Upper lobe of right lung (tissue), 1 donor: ENCODE measurements around the gene ATP2B3. TPM values are rescaled to one million over a fixed set of nuclear protein-coding genes. Genes with fewer than 3 reads are reported as not detected.

Source experiments
- ATAC-seq: fragments of 200-7000 bp; cut with Tn5 transposase; one replicate; pipeline ENCODE4 v1.9.1; 2020; ENCODE audit warnings: mild to moderate bottlenecking, moderate library complexity
- DNase-seq: peaks from one replicate; pipeline ENCODE4 v3.0.0-alpha.2; 2020
- H3K27ac ChIP-seq: fragments of 200-600 bp; one replicate; pipeline ENCODE4 v1.8.0; 2022
- H3K27me3 ChIP-seq: fragments of 200-600 bp; one replicate; pipeline ENCODE4 v1.8.0; 2022; ENCODE audit warnings: mild to moderate bottlenecking
- H3K36me3 ChIP-seq: fragments of 200-600 bp; one replicate; pipeline ENCODE4 v1.8.0; 2022
- H3K4me1 ChIP-seq: fragments of 200-600 bp; one replicate; pipeline ENCODE4 v1.8.0; 2022
- H3K4me3 ChIP-seq: fragments of 200-600 bp; one replicate; pipeline ENCODE4 v1.8.0; 2022; ENCODE audit warnings: mild to moderate bottlenecking
- H3K9me3 ChIP-seq: fragments of 200-600 bp; one replicate; pipeline ENCODE4 v1.8.0; 2022
- intact Hi-C: fragments of 100-400 bp; cut with DNase I; formaldehyde crosslinking; loops from one replicate; pipeline ENCODE4 v1.11.0; 2022
- total RNA-seq: library from RNA; stranded (reverse); fragmentation: NEBNext Ultra II Directional; extraction: Animal tissue kit (Norgen Biotek cat#: 25700); gene quantifications from one replicate; pipeline ENCODE4 v1.2.1, GENCODE V29; 2021
- TF ChIP-seq, protein P1 (sequence below): fragments of 200-600 bp; IDR thresholded peaks from one replicate; pipeline ENCODE4 v1.8.0; 2022; ENCODE audit warnings: antibody characterized with exemption
- donor health status: DM: no; HTN: yes; CAD: no; lungs with severe emphysema.

Gene ATP2B3
- total RNA-seq, 1 donor from 2014 or later, result not detected

- ATAC-seq, result no peak
- no peak for DNase-seq
- Histone ChIP-seq H3K4me3 (no peak overlapping the region), H3K36me3 (no peaks in the 10 kb centered on the region), H3K4me1 (no peaks in the 10 kb centered on the region), H3K27me3 (no peaks in the 10 kb centered on the region), H3K27ac (no peak overlapping the region), H3K9me3 (no peaks in the 10 kb centered on the region)
- TF ChIP-seq, protein P1, sequence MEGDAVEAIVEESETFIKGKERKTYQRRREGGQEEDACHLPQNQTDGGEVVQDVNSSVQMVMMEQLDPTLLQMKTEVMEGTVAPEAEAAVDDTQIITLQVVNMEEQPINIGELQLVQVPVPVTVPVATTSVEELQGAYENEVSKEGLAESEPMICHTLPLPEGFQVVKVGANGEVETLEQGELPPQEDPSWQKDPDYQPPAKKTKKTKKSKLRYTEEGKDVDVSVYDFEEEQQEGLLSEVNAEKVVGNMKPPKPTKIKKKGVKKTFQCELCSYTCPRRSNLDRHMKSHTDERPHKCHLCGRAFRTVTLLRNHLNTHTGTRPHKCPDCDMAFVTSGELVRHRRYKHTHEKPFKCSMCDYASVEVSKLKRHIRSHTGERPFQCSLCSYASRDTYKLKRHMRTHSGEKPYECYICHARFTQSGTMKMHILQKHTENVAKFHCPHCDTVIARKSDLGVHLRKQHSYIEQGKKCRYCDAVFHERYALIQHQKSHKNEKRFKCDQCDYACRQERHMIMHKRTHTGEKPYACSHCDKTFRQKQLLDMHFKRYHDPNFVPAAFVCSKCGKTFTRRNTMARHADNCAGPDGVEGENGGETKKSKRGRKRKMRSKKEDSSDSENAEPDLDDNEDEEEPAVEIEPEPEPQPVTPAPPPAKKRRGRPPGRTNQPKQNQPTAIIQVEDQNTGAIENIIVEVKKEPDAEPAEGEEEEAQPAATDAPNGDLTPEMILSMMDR, result no peak
- intact Hi-C loops, result no loop called here
Observed at GRCh38 chrX:153527208-153527607, 9.8 kb downstream of the ATP2B3 start.

DNA sequence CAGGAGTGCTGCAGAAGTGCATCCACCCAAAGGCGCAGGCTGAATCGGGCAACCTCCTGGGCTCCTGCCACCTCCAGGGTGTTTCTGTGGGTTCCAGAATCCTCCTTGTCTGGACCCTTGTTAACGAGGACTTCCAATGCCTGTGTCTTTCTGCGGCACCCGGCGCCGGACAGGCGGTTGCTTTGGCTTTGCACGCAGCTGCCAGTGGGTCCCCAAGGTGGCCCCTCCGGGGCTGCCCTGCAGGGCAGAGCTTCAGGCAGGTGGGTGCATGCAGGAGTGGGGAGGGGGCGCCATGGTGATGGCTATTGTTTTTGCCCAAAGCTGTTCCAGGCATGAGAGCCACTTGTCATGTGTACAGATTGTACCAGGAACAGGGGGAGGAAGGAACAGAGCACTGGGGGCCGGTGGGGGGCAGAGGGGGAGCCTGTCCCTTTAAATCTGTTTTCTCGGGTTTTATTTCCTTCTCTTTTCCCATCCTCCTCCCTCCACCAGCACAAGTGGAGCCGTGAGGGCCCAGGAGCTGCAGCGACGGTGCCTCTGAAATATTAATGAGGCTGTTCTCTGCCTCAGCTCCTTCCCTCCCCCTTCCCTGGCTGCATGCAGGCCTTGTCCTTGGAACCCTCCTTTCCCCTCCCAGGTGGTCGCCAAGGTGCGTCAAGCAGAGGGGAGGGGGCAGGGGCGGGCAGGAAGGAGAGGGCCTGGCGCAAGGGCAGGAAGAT is 13.1 kb downstream of the ATP2B3 start:
- no peaks in the 10 kb centered on the region for H3K9me3 ChIP-seq
- no peaks in the 10 kb centered on the region for H3K36me3 ChIP-seq
- ATAC-seq, result no peak
- no peak for DNase-seq
- intact Hi-C loops, result no loop called here
- H3K4me3 ChIP-seq, result no peak overlapping the region
- no peak overlapping the region for H3K27ac ChIP-seq
- TF ChIP-seq, protein P1, result no peak
- H3K27me3 ChIP-seq, result no peaks in the 10 kb centered on the region
- H3K4me1 ChIP-seq, result no peaks in the 10 kb centered on the region

- DNase-seq (no peak), ATAC-seq (no peak)
- no peaks in the 10 kb centered on the region for H3K9me3 ChIP-seq
- TF ChIP-seq, protein P1, result no peak
- intact Hi-C loops, result no loop called here
- H3K4me3 ChIP-seq, result no peak overlapping the region
- H3K4me1 ChIP-seq, result no peaks in the 10 kb centered on the region
- H3K36me3 ChIP-seq, result no peaks in the 10 kb centered on the region
- H3K27me3 ChIP-seq, result no peaks in the 10 kb centered on the region
- H3K27ac ChIP-seq, result no peak overlapping the region
Observed at GRCh38 chrX:153533091-153533490, 15.6 kb downstream of the ATP2B3 start.

DNA sequence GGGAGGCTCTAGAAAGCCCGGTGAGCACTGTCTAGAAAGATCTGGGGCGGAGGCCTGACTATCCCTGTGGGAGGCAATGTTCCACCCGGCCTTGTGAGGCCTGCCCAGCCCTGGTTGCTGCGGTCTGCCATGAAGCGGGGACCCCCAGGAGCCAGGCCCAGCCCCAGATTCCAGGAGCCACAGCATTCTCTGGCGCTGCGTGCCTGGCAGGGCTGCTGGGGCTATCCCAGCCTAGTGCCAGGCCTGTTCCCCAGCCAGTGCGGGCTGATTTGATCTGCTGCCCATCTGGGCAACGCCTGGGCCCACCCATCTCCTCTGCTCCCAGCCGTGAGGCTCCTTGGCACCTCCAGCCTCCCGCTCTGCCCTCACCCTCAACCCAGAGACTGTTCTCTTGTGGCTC is 19.6 kb downstream of the ATP2B3 start:
- Histone ChIP-seq H3K4me3 (no peak overlapping the region), H3K4me1 (no peaks in the 10 kb centered on the region), H3K36me3 (no peaks in the 10 kb centered on the region), H3K9me3 (no peaks in the 10 kb centered on the region), H3K27me3 (no peaks in the 10 kb centered on the region), H3K27ac (no peak overlapping the region)
- DNase-seq, result no peak
- no peak for ATAC-seq
- TF ChIP-seq, protein P1, result no peak
- intact Hi-C loops, result no loop called here

GRCh38 chrX:153537526-153538295 is 20.3 kb downstream of the ATP2B3 start:
- TF ChIP-seq, protein P1, result no peak
- no peaks in the 10 kb centered on the region for H3K27me3 ChIP-seq
- intact Hi-C loops, result no loop called here

More at GRCh38 chrX:153537526-153538295, 20.3 kb downstream of the ATP2B3 start:
- no peak overlapping the region for H3K4me3 ChIP-seq
- ATAC-seq, result no peak
- DNase-seq, result no peak
- H3K9me3 ChIP-seq, result no peaks in the 10 kb centered on the region
- no peak overlapping the region for H3K27ac ChIP-seq
- no peaks in the 10 kb centered on the region for H3K4me1 ChIP-seq
- H3K36me3 ChIP-seq, result no peaks in the 10 kb centered on the region
